ENCODE data around the gene CFAP69.
"Not testable (repeated sequence)": the region's sequence is repeated elsewhere in the genome, so short reads cannot be mapped to it uniquely, and the experiment has no call there.

The CFAP69 gene

DNA sequence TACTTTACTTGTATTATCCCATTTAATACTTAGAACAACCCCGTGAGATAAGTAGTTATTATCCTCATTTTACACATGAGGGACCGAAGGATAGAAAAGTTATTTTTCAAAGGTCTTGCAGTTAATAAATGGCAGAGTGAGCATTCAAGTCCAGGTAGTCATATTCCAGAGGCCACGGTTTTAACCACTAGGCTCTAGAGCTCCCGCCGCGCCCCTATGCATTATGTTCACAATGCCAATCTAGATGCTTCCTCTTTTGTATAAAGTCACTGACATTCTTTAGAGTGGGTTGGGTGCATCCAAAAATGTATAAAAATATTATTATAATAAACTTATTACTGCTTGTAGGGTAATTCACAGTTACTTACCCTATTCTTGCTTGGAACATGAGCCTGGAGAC is 11.4 kb upstream of the CFAP69 start:
- DNase-seq (ENCODE audit: low read depth in 2 of 2), result no peak

DNA sequence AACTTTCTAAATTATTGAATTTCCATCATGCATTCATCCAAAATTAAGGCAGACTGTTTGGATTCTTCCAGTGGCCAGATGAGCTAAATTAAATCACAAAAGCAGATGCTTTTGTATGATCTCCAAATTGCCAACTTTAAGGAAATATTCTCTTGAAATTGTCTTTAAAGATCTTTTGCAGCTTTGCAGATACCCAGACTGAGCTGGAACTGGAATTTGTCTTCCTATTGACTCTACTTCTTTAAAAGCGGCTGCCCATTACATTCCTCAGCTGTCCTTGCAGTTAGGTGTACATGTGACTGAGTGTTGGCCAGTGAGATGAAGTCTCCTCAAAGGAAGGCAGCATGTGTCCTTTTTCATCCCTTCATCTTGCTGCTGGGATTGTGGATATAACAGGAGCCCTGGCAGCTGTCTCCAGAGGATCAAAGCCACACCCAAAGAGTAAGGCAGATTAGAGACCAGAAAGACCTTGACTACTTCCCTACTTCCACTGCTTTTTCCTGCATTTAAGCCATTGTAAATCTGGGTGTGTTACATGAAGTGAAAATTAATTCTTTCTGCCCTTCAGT is 8.2 kb upstream of the CFAP69 start:
- DNase-seq (ENCODE audit: low read depth in 2 of 2), result no peak

DNA sequence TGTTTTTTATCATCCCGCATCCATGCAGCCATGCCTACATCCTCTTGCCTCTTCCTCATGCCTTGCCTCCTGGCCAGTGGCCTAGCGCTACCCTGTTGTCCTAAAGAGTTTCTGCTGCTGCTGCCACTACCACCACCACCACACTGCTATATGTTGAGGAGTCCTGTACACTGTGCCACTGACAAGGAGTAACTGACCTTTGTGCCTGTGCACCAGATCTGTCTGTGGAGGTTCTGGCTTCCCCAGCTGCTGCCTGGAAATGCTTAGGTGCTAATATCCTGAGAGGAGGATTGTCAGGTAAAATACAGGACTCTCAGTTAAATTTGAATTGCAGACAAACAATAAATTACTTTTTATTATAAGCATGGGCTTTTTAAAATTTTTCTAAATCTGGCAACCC is 7.0 kb upstream of the CFAP69 start:
- DNase-seq (ENCODE audit: low read depth in 2 of 2), result no peak

DNA sequence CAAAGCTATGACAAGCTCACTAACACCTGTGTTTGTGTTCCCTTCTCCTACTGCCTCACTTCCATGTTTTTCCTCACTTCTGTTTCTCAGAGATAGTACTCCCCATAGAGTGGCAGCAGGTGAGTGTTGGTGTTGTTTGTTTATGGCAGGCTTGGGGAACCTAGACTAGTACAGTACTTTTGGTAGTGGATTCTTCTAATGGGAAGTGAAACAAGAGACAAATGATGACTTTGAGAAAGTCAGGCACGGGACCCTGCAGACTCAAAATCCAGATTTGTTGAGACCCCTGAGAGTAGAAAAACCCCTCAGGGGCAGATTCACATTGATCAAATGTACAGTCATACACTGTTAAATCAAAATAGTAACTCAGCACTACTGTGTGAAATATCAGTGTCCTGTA is 6.4 kb upstream of the CFAP69 start:
- no peak for DNase-seq (ENCODE audit: low read depth in 2 of 2)

DNA sequence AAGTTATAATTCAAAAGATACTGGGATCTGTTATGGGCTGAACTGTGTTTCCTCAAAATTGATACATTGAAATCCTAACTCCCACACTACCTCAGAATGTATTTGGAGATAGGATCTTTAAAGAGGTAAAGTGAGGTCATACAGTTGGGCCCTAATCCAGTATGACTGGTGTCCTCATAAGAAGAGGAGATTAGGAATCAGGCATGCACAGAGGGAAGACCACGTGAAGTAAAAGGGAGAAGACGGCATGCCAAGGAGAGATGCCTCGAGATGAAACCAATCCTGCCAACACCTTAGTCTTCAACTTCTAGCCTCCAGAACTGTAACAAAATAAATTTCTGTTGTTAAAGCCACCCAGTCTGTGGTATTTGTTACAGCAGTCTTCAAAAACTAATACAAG is 5.9 kb upstream of the CFAP69 start:
- DNase-seq (ENCODE audit: low read depth in 2 of 2), result no peak

DNA sequence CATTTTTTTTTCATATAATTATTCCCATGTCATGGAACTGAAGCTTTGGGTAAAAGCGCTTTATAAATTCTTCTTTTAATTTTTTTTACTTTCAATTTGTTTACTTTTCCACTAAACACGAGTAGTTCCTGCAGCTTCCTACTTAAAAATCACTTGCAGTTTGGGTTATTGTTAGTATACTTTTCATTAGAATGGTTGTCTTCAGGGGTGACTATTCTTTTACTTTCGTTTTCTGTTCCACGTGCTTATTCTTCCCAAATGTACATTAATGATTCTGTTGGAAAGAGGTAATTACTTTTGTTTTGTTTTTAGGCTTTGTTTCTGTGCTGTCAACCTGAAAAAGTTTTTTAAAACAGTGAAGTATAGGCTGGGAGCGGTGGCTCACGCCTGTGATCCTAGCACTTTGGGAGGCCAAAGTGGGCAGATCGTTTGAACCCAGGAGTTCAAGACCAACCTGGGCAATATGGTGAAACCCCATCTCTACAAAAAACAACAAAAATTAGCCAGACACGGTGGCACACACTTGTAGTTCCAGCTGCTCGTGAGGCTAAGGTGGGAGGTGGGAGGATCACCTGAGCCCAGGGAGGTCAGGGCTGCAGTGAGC is 5.2 kb upstream of the CFAP69 start:
- DNase-seq (ENCODE audit: low read depth in 2 of 2), result no peak

DNA sequence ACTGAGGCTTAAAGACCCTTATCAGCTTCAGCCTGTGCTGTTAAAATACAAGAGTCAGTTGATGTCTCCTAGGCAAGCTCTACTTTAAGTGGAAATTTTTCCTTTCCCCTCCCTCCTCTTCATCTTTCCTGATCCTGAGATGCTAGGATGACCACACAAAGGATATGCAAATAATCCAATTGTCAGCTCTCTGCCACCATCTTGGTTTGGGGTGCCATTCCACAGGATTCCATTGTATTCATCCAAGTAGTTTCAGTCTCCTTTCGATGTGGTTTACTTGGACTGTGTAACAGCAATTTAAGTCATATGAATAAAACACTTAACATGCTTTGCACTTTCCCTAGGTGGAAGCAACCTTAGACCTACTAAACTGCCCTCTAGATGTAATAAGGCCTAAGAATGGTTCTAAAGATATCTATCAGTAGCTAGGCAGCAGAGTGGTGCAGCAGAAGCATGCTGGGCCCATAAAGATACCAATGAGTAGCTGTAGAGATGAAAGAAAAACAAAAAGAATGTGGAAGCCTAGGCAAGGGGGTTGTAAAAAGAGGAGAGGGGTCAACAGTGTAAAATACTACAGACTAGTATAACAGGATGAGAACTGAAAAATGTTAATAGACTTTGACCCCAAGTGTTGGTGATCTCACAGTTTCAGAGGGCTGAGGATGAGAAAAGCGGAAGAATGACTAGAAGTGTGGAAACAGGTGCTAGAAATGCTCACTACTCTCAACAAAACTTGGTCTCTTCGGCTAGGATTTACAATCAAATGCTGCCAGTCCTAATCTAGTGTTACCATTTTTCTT is 2.4 kb upstream of the CFAP69 start:
- no peak for DNase-seq (ENCODE audit: low read depth in 2 of 2)

DNA sequence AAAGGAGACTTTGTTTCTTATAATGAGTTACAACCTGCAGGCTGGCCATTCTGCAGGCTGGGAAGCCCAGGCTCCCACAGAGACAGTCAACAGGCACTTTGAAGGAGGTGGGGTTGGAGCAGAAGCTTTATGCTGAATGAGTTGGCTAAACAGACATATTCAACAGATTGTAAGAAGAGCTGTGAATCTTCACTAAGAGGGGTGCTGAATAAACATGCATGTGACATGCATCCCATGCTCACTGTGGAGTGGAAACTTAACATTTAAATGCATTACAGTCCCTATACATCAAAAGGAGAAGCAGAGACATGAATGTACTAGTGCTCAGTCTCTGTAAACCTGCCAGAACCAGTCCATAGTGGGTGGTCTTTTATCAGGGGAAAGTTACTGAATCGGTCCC is 1.4 kb upstream of the CFAP69 start:
- DNase-seq (ENCODE audit: low read depth in 2 of 2), result no peak

DNA sequence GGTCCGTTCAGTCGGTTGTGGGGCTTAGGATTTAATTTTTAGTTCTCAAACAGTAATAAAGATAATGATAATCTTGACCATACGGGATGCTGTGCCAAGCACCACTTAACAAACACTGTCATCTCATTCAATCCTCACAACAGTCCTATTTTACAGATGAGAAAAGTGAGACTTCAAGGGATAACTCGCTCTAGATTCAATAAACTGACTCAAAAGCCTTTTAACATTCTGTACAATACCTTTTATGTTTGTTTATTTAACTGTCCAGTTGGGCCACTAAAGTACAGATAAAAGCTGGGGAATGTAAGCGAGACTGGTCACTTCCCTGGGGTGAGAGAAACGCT is 437 bp upstream of the CFAP69 start:
- DNase-seq (ENCODE audit: low read depth in 2 of 2), result no peak

DNA sequence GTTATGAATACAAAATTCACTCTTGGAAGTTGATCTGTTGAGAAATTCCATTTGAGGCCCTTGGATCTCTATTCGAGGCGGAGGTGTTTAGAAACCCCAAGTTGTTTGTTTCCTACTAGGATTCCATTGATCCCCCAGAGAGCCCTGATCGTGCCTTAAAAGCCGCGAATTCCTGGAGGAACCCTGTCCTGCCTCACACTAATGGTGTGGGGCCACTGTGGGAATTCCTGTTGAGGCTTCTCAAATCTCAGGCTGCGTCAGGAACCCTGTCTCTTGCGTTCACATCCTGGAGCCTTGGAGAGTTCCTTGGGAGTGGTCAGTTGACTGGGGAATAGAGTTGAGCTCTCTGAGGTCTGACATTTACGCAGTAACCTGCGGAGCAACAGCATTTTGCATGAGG is 1.2 kb downstream of the CFAP69 start:
- no peak for DNase-seq (ENCODE audit: low read depth in 2 of 2)

DNA sequence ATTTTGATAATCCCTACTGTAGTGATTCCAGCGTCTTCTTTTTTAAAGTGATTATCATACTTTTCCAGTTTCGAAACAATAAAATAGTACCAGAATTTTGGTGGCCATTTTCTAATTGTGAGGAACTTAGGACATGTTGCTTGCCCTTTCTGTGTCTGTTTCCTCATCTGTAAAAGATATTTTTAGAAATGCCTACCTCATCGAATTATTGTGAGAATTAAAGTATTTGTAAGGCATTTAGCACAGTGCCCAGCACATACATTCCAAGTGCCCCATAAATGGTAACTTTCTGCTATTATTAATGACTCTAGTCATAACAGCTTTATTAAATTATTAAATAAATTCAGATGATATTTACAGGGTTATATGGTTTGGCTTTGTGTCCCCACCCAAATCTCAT is 3.7 kb downstream of the CFAP69 start:
- DNase-seq (ENCODE audit: low read depth in 2 of 2), result no peak

DNA sequence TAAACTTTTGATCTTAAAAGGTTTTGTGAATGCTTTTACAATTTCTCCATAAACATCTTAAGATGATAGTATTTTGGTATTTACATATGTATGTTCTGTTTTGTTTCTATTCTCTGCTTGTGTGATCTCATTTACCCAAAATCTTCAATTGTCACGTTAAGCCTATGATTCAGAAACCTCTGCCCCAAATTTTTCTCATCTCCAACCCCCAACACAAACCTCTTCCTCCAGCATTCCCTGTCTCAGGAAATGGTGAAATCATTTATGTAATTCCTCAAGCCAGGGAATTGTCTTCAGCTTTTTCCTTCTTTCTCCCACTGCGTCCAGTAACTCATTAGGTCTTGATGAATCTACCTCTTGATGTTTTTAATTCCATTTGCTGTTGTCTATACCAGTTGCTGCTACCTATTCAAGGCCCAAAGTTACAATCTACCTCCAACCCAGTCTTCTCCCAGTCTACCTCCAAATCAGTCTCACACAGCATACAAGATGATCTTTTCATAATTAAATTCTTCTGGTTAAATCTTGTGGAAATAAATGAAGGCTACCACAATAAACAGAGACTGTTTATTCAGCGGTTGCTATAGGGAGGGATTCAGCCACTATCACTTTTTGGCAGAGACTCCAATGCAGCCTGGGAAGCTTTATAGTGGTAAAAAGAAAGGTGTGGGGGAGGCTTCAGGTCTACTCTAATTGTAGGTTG is 5.8 kb downstream of the CFAP69 start:
- DNase-seq (ENCODE audit: low read depth in 2 of 2), result no peak

DNA sequence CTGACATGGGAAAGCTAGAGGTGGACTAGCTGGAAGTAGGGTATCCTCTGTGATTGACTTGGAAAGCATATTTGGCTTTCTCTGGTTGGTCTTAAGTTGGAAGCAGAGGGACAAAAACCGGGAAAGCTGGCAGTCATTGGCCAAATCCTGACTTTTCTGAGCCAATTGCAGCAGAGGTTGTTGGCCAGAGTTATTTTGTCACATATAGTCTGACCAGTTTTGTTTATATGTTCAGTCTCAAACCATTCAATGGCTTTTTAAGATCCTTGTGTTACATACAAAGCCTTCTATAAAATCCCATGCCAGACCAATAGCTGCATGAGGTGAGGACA is 6.3 kb downstream of the CFAP69 start:
- no peak for DNase-seq (ENCODE audit: low read depth in 2 of 2)

DNA sequence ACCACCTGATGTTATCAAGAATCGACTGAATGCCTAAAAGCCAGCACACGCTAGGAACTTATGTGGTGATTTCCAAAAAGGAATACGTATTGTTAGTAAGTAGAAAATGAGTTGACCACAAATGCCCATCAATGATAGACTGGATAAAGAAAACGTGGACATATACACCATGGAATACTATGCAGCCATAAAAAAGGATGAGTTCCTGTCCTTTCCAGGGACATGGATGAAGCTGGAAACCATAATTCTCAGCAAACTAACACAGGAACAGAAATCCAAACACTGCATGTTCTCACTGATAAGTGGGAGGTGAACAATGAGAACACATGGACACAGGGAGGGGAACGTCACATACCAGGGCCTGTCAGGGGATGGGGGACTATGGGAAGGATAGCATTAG is 11.0 kb downstream of the CFAP69 start:
- not testable (repeated sequence) for DNase-seq (ENCODE audit: low read depth in 2 of 2)

DNA sequence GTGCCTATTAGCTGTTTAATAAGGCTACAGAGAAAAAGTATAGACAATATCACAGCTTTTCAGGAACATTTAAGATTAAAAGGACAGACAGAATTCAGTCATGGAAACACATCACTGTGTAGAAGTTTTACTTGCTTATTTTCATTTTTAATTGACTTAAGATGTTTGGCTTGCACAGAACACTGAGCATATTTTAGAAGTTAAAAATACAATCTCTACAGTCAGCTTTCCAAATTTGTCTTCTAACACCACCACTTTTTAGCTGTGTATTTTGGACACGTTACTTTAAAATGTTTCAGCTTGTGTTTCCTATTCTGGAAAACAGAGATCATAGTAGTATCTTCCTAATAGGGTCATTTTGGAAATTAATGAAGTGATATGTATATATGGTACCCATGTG is 11.8 kb downstream of the CFAP69 start:
- DNase-seq (ENCODE audit: low read depth in 2 of 2), result no peak

DNA sequence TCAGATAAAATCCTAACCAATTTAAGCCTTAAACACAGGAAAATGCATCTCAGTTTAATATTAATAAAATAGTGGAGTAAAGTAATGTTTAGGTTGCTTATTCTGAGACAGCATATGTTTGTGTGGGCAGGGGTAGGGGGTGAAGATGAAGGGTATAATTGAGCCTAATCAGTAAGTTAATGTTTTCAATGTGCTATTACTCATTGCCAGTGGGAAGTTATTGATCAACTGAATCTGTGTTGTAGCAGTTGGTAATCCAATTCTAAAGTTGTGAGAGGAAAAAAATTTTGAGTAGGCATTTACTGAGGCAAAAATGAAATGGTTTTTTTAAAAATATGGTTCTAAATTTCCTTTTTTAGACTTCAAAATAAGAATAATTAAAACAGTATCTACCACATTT is 16.5 kb downstream of the CFAP69 start:
- no peak for DNase-seq (ENCODE audit: low read depth in 2 of 2)

DNA sequence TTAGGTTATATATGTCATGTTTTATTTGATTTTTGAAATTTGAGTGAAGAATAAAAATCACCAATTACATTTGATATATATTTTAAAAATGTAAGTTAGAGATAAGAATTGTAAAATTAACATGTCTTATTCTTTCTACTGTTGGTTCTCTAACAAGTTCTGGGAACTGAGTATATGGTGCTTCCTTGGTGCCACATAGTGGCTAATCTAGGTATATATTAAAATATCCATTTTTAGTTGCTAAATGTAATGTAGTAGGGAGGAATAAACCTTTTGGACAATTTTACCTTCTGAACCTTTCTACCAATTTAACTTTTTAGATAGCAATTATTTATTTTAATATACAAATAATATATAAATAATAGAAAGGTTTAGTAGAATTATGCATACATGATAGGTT is 17.5 kb downstream of the CFAP69 start:
- no peak for DNase-seq (ENCODE audit: low read depth in 2 of 2)

DNA sequence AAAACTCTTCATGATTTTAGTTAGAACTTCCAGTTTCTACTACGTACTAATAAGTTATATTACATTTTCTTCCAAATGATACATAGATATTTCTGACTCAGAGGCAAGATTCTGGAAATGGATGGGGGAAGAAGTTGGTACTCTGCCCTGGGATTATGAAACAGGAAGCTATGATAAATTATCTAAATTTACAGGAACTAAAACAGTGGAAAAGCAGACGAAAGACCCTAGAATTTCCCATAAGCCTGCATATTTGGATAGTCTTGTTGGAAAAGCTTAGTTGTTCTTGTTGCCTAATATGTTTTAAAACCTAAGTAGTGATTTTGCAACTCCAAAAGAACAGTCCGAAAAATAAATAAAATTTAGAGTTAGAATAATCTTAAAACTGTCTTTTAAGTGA is 21.8 kb downstream of the CFAP69 start:
- DNase-seq (ENCODE audit: low read depth in 2 of 2), result no peak

DNA sequence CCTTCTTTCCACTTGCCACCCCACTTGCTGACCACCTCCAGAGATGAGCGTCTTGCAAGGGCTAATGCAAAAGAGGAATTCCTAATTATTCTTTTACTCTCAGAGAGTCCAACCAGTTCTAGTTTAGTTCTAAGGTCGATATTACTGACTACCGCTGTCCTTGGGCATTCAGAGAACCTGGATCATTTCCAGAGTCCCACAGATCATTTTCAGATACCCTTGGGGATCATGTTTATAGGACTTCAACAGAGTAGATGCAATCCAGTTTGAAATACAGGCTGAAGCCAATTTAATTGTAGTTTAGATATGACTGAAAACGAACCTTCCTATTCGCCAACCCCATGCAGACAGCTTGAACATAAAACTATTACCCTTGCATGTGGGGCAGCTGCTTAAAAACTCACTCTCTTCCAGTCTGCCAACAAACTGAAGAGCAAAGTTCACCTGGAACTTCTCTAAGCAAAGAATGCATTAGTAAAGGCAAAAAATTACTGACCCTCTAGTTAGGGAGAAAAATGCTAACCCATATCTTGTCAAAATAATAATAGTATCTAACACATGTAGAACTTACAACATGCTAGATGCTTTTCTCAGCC is 22.4 kb downstream of the CFAP69 start:
- DNase-seq (ENCODE audit: low read depth in 2 of 2), result no peak

DNA sequence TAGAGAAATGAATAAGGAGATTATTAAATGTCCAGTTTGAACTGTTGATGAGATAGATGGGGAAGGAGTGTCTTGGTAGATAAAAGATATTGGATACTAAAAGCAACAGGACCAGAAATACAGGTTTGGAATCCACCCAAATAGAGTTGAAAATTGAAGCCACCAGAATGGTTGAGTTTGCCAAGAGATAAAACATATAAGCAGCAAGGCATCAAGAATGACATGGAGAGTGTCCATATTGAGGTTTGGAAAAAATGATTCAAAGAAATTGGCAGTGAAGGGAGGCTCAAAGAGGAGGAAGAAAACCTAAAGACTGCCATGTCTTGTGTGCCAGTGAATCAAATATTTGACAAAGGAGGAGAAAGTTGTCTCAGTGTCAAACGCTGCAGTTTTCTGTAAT is 24.2 kb downstream of the CFAP69 start:
- no peak for DNase-seq (ENCODE audit: low read depth in 2 of 2)

DNA sequence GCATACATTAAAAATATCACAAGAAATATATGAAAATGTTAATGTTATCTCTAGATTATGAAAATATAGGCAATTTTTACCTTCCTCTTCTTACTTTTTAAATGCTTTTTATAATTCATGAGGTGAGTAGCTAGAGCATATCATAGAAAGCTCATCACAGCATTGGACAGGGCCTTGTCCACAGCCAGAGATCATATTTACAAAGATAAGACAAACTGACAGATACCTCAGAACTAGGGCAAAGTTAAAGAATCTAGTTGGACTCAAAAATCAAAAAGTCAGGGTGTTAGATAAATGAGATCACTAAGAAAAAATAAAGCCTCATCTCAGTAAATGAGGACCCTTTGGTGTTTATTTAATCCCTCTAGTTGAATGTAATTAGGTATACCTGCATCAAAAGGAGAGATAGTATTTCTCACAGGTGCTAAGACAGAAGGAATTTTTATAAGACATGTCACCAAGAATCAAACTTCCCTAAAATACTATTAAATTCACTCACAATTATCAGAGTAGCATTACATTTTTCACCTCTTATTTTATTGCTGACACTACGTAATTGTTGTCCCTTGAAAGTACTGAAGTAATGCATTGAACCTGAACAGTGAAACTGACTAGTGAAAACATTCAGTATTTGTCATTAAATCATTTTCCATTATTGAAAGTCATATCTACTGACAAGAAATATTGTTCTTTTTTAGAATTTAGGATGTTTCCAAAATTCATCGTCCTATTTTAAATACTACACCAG is 25.6 kb downstream of the CFAP69 start:
- DNase-seq (ENCODE audit: low read depth in 2 of 2), result no peak

DNA sequence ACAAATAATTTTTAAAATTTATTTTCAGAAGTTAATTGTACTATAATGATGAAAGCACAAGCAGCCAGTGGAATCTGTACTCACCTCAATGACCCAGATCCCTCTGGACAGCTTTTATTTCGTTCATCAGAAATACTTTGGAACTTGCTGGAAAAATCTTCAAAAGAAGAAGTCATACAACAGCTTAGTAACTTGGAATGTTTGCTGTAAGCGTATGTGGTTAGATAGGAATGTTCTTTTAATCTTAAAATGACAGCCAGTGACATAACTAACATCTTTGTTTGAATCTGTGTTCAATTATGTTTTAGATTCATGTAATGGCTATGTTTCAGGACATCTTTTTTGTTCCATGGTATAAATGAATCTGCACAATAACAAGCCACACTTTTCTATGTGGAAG is 26.8 kb downstream of the CFAP69 start:
- DNase-seq (ENCODE audit: low read depth in 2 of 2), result no peak
